PC-9 (cell line): ENCODE data around the gene SGMS2. TPM values are rescaled to one million over a fixed set of nuclear protein-coding genes. Genes with fewer than 3 reads are reported as not detected.

Source experiments
- BruUV-seq: library from RNA; stranded (reverse); fragments of 400-500 nt; replicated peaks from 2 replicates; lab custom pipeline; 2021; lab: Mats Ljungman, UMichigan
- CTCF ChIA-PET: fragments of 300-600 bp; sonication (Branson Sonifier 250); formaldehyde crosslinking; loops from one replicate; lab custom pipeline; 2022; ENCODE audit warnings: antibody characterized with exemption; lab: Charles Lee
- POLR2A ChIA-PET: fragments of 300-600 bp; sonication (Branson Sonifier 250); formaldehyde crosslinking; loops from one replicate; lab custom pipeline; 2022; ENCODE audit warnings: antibody characterized with exemption; ENCODE audit not compliant: unreplicated experiment; lab: Charles Lee
- DNase-seq, 2 experiments: peaks; one replicate each; pipeline versions ENCODE4 v3.0.0 to v3.0.0-alpha.2; 2015 to 2022; ENCODE audit warnings: mixed read lengths in 1 of 2
- H2AFZ ChIP-seq: fragments of 200-600 bp; sonication (generic); 2 replicates; pipeline ENCODE4 v1.8.1; 2017; ENCODE audit warnings: antibody characterized with exemption
- H3F3A ChIP-seq: fragments of 200-600 bp; sonication (generic); 2 replicates; pipeline ENCODE4 v1.8.1; 2017; ENCODE audit warnings: antibody characterized with exemption, mild to moderate bottlenecking, low read depth; ENCODE audit not compliant: insufficient read depth
- H3K27ac ChIP-seq: fragments of 200-600 bp; sonication (generic); 2 replicates; pipeline ENCODE4 v1.6.1; 2016; ENCODE audit warnings: mixed run types
- H3K27me3 ChIP-seq: fragments of 200-600 bp; sonication (generic); 2 replicates; pipeline ENCODE4 v1.6.1; 2016; ENCODE audit warnings: low read depth, mixed run types; ENCODE audit not compliant: insufficient read depth
- H3K36me3 ChIP-seq: fragments of 200-600 bp; sonication (generic); 2 replicates; pipeline ENCODE4 v1.6.1; 2016; ENCODE audit warnings: low read depth, mixed run types
- H3K4me1 ChIP-seq: fragments of 200-600 bp; sonication (generic); replicated peaks from 2 replicates; pipeline ENCODE4 v1.6.1; 2016; ENCODE audit warnings: mixed run types; ENCODE audit not compliant: insufficient read depth
- H3K4me2 ChIP-seq: fragments of 200-600 bp; sonication (generic); 2 replicates; pipeline ENCODE4 v1.6.1; 2017; ENCODE audit warnings: mixed run types
- H3K4me3 ChIP-seq: fragments of 200-600 bp; sonication (generic); 2 replicates; pipeline ENCODE4 v1.6.1; 2016; ENCODE audit warnings: mixed run types
- H3K79me2 ChIP-seq: fragments of 200-600 bp; sonication (generic); 2 replicates; pipeline ENCODE4 v1.6.1; 2017; ENCODE audit warnings: low read depth, mixed run types
- H3K9me2 ChIP-seq: fragments of 200-600 bp; sonication (generic); 2 replicates; pipeline ENCODE4 v1.8.1; 2017; ENCODE audit warnings: mild to moderate bottlenecking; ENCODE audit not compliant: insufficient read depth
- H3K9me3 ChIP-seq: fragments of 200-600 bp; sonication (generic); 2 replicates; pipeline ENCODE4 v1.8.1; 2016; ENCODE audit warnings: low read depth; ENCODE audit not compliant: insufficient read depth
- H4K20me1 ChIP-seq: fragments of 200-600 bp; sonication (generic); 2 replicates; pipeline ENCODE4 v1.8.1; 2017; ENCODE audit not compliant: insufficient read depth
- EZH2 ChIP-seq: fragments of 200-600 bp; sonication (generic); IDR thresholded peaks from 2 replicates; pipeline ENCODE4 v1.8.0; 2017; ENCODE audit warnings: antibody characterized with exemption, low read depth
- intact Hi-C: fragments of 100-400 bp; cut with micrococcal nuclease; formaldehyde crosslinking; loops from one replicate; pipeline ENCODE4 v1.10.0; 2022; ENCODE audit not compliant: unreplicated experiment
- total RNA-seq: library from RNA; stranded (reverse); gene quantifications from 2 replicates; pipeline ENCODE4 v1.2.3, GENCODE V29; 2021
- TF ChIP-seq, protein P1 (sequence below): fragments of 200-600 bp; sonication (generic); conservative IDR thresholded peaks from 2 replicates; pipeline ENCODE4 v1.6.1; 2017; ENCODE audit warnings: mixed run types, antibody characterized with exemption, mild to moderate bottlenecking, moderate library complexity

Gene SGMS2
- total RNA-seq, 1 experiment from 2014 or later = 17.0 TPM

DNA sequence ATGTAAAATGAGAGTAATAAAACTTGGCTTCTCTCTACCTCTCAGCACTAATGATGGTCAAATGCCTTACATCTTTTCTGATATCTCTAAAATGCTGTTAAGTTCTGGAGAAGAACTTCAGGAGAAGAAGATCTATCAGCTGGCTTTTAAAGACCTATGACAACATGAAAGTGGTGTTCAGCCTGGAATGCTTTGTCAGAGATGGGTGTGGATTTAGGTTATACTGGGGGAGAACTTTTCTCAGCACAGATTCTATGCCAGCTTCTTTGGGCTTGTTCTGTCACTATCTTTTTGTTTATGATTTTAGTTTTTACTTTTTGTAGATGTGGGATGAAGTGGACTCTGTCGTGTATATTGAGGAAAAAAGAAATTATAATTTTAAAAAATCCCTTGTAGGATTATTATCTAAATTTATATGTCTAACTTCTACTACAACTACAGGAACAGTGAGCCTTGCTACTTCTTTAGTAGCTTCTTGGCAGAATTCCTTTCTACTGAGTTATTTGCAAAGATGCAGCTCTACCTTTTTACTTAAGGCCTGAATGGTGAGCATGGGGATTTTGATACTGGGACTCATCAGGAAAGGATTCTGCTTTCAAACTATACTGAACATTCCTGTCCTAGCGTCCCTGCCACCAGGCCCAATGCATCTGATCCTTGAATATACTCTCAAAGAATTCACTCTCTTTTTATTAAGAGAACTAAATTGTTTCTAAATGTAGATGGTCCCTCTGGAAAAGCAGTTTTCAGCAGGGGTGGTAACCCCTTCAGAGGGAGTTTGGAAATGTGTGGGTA is 126.2 kb downstream of the SGMS2 start:
- H3K4me2 ChIP-seq = no peak overlapping the region
- H3K27me3 ChIP-seq = no peaks in the 10 kb centered on the region
- no peak for TF ChIP-seq EZH2
- TF ChIP-seq, protein P1, sequence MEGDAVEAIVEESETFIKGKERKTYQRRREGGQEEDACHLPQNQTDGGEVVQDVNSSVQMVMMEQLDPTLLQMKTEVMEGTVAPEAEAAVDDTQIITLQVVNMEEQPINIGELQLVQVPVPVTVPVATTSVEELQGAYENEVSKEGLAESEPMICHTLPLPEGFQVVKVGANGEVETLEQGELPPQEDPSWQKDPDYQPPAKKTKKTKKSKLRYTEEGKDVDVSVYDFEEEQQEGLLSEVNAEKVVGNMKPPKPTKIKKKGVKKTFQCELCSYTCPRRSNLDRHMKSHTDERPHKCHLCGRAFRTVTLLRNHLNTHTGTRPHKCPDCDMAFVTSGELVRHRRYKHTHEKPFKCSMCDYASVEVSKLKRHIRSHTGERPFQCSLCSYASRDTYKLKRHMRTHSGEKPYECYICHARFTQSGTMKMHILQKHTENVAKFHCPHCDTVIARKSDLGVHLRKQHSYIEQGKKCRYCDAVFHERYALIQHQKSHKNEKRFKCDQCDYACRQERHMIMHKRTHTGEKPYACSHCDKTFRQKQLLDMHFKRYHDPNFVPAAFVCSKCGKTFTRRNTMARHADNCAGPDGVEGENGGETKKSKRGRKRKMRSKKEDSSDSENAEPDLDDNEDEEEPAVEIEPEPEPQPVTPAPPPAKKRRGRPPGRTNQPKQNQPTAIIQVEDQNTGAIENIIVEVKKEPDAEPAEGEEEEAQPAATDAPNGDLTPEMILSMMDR = no peak
- no peak overlapping the region for H2AFZ ChIP-seq
- H4K20me1 ChIP-seq = no peaks in the 10 kb centered on the region
- no peaks in the 10 kb centered on the region for H3F3A ChIP-seq
- ChIA-PET POLR2A (no interaction called here), CTCF (no interaction called here)
- no peaks in the 10 kb centered on the region for H3K79me2 ChIP-seq
- no peak overlapping the region for H3K27ac ChIP-seq
- no peaks in the 10 kb centered on the region for H3K4me1 ChIP-seq
- H3K9me2 ChIP-seq = no peaks in the 10 kb centered on the region
- H3K36me3 ChIP-seq = no peaks in the 10 kb centered on the region
- no peak for DNase-seq
- no peaks in the 10 kb centered on the region for H3K9me3 ChIP-seq
- intact Hi-C loops = no loop called here
- no peak overlapping the region for H3K4me3 ChIP-seq
- BruUV-seq = no TSS peak

DNA sequence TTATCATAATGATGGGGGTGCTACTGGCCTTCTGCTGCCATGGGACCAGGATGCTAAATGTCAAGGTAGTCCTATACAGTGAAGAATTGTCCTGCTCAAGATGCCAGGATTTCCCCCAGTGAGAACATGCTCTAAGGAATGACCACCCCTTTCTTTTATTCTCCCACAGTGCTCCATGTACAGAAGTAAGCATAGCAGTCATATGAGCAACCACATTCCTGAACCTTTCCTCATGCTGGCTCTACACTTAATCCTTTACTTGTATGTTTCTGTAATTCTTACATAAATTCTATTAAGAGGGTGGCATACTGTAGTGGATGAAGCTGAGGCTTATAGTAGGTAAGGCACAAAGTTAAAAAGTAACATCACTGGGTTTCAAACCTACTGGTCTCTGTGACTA is 126.8 kb downstream of the SGMS2 start:
- no peak overlapping the region for H3K4me3 ChIP-seq
- POLR2A ChIA-PET = no interaction called here

DNA sequence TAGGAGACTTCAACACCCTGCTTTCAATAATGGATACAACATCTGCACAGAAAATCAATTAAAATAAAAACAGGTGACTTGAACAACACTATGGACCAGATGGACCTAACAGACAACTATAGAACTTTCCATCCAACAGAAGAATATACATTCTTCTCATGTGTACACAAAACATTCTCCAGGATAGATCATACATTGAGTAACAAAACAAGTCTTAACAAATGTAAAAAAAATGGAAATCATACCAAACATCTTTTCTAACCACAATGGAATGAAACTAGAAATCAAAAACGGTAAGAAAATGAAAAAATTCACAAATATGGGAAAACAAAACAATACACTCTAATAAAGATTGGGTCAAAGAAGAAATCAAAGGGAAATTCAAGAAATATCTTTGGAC is 131.3 kb downstream of the SGMS2 start:
- H3K27me3 ChIP-seq = no peaks in the 10 kb centered on the region
- H2AFZ ChIP-seq = no peak overlapping the region
- H3K4me1 ChIP-seq = no peaks in the 10 kb centered on the region
- no peaks in the 10 kb centered on the region for H4K20me1 ChIP-seq
- no peaks in the 10 kb centered on the region for H3K9me3 ChIP-seq
- H3K79me2 ChIP-seq = no peaks in the 10 kb centered on the region
- no TSS peak for BruUV-seq
- no peaks in the 10 kb centered on the region for H3K9me2 ChIP-seq
- no peak for DNase-seq
- H3K27ac ChIP-seq = no peak overlapping the region
- CTCF ChIA-PET = no interaction called here
- intact Hi-C loops = no loop called here
- no peak for TF ChIP-seq EZH2
- TF ChIP-seq, protein P1 = no peak
- no peak overlapping the region for H3K4me2 ChIP-seq
- H3K4me3 ChIP-seq = no peak overlapping the region
- POLR2A ChIA-PET = no interaction called here
- no peaks in the 10 kb centered on the region for H3F3A ChIP-seq
- no peaks in the 10 kb centered on the region for H3K36me3 ChIP-seq

More for the DNA sequence above, 126.8 kb downstream of the SGMS2 start:
- Histone ChIP-seq H2AFZ (no peak overlapping the region), H3K9me2 (no peaks in the 10 kb centered on the region), H3K79me2 (no peaks in the 10 kb centered on the region), H3K9me3 (no peaks in the 10 kb centered on the region), H3K27me3 (no peaks in the 10 kb centered on the region), H3K4me1 (no peaks in the 10 kb centered on the region), H4K20me1 (no peaks in the 10 kb centered on the region), H3K36me3 (no peaks in the 10 kb centered on the region), H3K27ac (no peak overlapping the region), H3F3A (no peaks in the 10 kb centered on the region), H3K4me2 (no peak overlapping the region)
- CTCF ChIA-PET = no interaction called here
- DNase-seq = no peak
- BruUV-seq = no TSS peak
- TF ChIP-seq, protein P1 = no peak
- TF ChIP-seq EZH2 = no peak
- intact Hi-C loops = no loop called here

Other genes starting within 250 kb of the SGMS2 start
- gene PAPSS1, start 104.7 kb upstream of the SGMS2 start, total RNA-seq = 18.8 and 26.8 TPM in 2 replicates
- gene CYP2U1, start 106.6 kb downstream of the SGMS2 start, total RNA-seq = 1.1 and 1.3 TPM in 2 replicates
- 36.8 and 45.0 TPM in 2 replicates for gene HADH, start 165.0 kb downstream of the SGMS2 start, total RNA-seq